MM.1S (cell line): ENCODE measurements around the gene EDAR.

Experiments
- DNase-seq: peaks from one replicate; pipeline ENCODE4 v3.0.0-alpha.2; 2015
- H2AFZ ChIP-seq: fragments of 300-600 bp; sonication (generic); 2 replicates; pipeline ENCODE4 v1.6.0; 2016; ENCODE audit warnings: antibody characterized with exemption, low read length
- H3F3A ChIP-seq: fragments of 300-600 bp; sonication (generic); 2 replicates; pipeline ENCODE4 v1.6.1; 2016; ENCODE audit warnings: mild to moderate bottlenecking, antibody characterized with exemption, low read length, moderate library complexity, mixed read lengths; ENCODE audit not compliant: insufficient read depth
- H3K27ac ChIP-seq: fragments of 300-600 bp; sonication (generic); 2 replicates; pipeline ENCODE4 v1.5.1; 2016; ENCODE audit warnings: mild to moderate bottlenecking, low read length
- H3K27me3 ChIP-seq: fragments of 300-600 bp; sonication (generic); replicated peaks from 2 replicates; pipeline ENCODE4 v1.6.0; 2016; ENCODE audit warnings: low read length; ENCODE audit not compliant: insufficient read depth
- H3K36me3 ChIP-seq: fragments of 300-600 bp; sonication (generic); replicated peaks from 2 replicates; pipeline ENCODE4 v1.6.1; 2016; ENCODE audit warnings: mild to moderate bottlenecking, low read length, mixed read lengths; ENCODE audit not compliant: insufficient read depth
- H3K4me1 ChIP-seq: fragments of 300-600 bp; sonication (generic); 2 replicates; pipeline ENCODE4 v1.6.1; 2016; ENCODE audit warnings: low read length, mixed read lengths
- H3K4me2 ChIP-seq: fragments of 300-600 bp; sonication (generic); 2 replicates; pipeline ENCODE4 v1.6.0; 2016; ENCODE audit warnings: low read depth, low read length
- H3K4me3 ChIP-seq: fragments of 300-600 bp; sonication (generic); 2 replicates; pipeline ENCODE4 v1.5.1; 2016; ENCODE audit warnings: low read length, mixed read lengths
- H3K79me2 ChIP-seq: fragments of 300-600 bp; sonication (generic); 2 replicates; pipeline ENCODE4 v1.6.1; 2016; ENCODE audit warnings: mixed run types, low read length, mixed read lengths
- H3K9ac ChIP-seq: fragments of 300-600 bp; sonication (generic); 2 replicates; pipeline ENCODE4 v1.6.1; 2016; ENCODE audit warnings: low read length, mixed read lengths
- H3K9me2 ChIP-seq: fragments of 300-600 bp; sonication (generic); replicated peaks from 2 replicates; pipeline ENCODE4 v1.6.1; 2016; ENCODE audit warnings: mild to moderate bottlenecking, low read length, mixed read lengths; ENCODE audit not compliant: insufficient read depth
- H3K9me3 ChIP-seq: fragments of 300-600 bp; sonication (generic); replicated peaks from 2 replicates; pipeline ENCODE4 v1.6.1; 2016; ENCODE audit warnings: mild to moderate bottlenecking, low read length, mixed read lengths; ENCODE audit not compliant: insufficient read depth
- H4K20me1 ChIP-seq: fragments of 300-600 bp; sonication (generic); 2 replicates; pipeline ENCODE4 v1.6.1; 2016; ENCODE audit warnings: mild to moderate bottlenecking, low read length, moderate library complexity, mixed read lengths; ENCODE audit not compliant: insufficient read depth
- CTCF ChIP-seq: fragments of 300-600 bp; sonication (generic); IDR thresholded peaks from 2 replicates; pipeline ENCODE4 v1.5.1; 2016; ENCODE audit warnings: antibody characterized with exemption, low read length, mixed read lengths
- EZH2 ChIP-seq: fragments of 300-600 bp; sonication (generic); optimal IDR thresholded peaks from 2 replicates; pipeline ENCODE3; 2017; ENCODE audit warnings: low read depth, mild to moderate bottlenecking, antibody characterized with exemption, low read length, mixed read lengths
- EZH2phosphoT487 ChIP-seq: fragments of 300-600 bp; sonication (generic); IDR thresholded peaks from 2 replicates; pipeline ENCODE4 v1.6.1; 2018; ENCODE audit warnings: antibody characterized with exemption, low read length

The EDAR gene

GRCh38 chr2:109009920-109010610, 21.0 kb upstream of the EDAR start:
- Histone ChIP-seq H3K9ac (no peak overlapping the region), H3K27me3 (no peaks in the 10 kb centered on the region), H3K27ac (no peak overlapping the region), H3K4me3 (no peak overlapping the region), H2AFZ (no peak overlapping the region), H4K20me1 (no peaks in the 10 kb centered on the region), H3K9me3 (no peaks in the 10 kb centered on the region), H3K4me2 (no peak overlapping the region), H3K4me1 (no peaks in the 10 kb centered on the region), H3K36me3 (no peaks in the 10 kb centered on the region), H3K79me2 (no peaks in the 10 kb centered on the region), H3F3A (no peaks in the 10 kb centered on the region), H3K9me2 (no peaks in the 10 kb centered on the region)
- TF ChIP-seq CTCF: no peak
- no peak for TF ChIP-seq EZH2phosphoT487
- no peak for TF ChIP-seq EZH2
- no peak for DNase-seq

GRCh38 chr2:109006971-109007370, 18.0 kb upstream of the EDAR start:
- Histone ChIP-seq H3K27me3 (no peaks in the 10 kb centered on the region), H3F3A (no peaks in the 10 kb centered on the region), H3K79me2 (no peaks in the 10 kb centered on the region), H4K20me1 (no peaks in the 10 kb centered on the region), H3K36me3 (no peaks in the 10 kb centered on the region), H3K4me3 (no peak overlapping the region), H3K27ac (no peak overlapping the region), H3K4me2 (no peak overlapping the region), H3K9me2 (no peaks in the 10 kb centered on the region), H3K4me1 (no peaks in the 10 kb centered on the region), H3K9me3 (no peaks in the 10 kb centered on the region), H3K9ac (no peak overlapping the region), H2AFZ (no peak overlapping the region)
- TF ChIP-seq EZH2phosphoT487 (no peak), CTCF (no peak), EZH2 (no peak)
- no peak for DNase-seq

GRCh38 chr2:109005686-109006204, 16.7 kb upstream of the EDAR start:
- DNase-seq: no peak
- H3K4me2 ChIP-seq: no peak overlapping the region
- no peaks in the 10 kb centered on the region for H3K36me3 ChIP-seq
- H3K4me1 ChIP-seq: no peaks in the 10 kb centered on the region
- H4K20me1 ChIP-seq: no peaks in the 10 kb centered on the region
- no peak overlapping the region for H3K4me3 ChIP-seq
- no peaks in the 10 kb centered on the region for H3K9me3 ChIP-seq
- H2AFZ ChIP-seq: no peak overlapping the region
- no peaks in the 10 kb centered on the region for H3K9me2 ChIP-seq
- TF ChIP-seq EZH2: no peak
- no peak for TF ChIP-seq EZH2phosphoT487
- TF ChIP-seq CTCF: no peak
- H3K9ac ChIP-seq: no peak overlapping the region
- no peak overlapping the region for H3K27ac ChIP-seq
- no peaks in the 10 kb centered on the region for H3F3A ChIP-seq
- H3K79me2 ChIP-seq: no peaks in the 10 kb centered on the region
- no peaks in the 10 kb centered on the region for H3K27me3 ChIP-seq
